HG03139 (cell line): ENCODE measurements around the gene VSNL1.

Experiments
- ATAC-seq: cut with Tn5 transposase; IDR thresholded peaks from one replicate; pipeline ENCODE4 v1.9.1; 2021; ENCODE audit not compliant: unreplicated experiment

Gene VSNL1

DNA sequence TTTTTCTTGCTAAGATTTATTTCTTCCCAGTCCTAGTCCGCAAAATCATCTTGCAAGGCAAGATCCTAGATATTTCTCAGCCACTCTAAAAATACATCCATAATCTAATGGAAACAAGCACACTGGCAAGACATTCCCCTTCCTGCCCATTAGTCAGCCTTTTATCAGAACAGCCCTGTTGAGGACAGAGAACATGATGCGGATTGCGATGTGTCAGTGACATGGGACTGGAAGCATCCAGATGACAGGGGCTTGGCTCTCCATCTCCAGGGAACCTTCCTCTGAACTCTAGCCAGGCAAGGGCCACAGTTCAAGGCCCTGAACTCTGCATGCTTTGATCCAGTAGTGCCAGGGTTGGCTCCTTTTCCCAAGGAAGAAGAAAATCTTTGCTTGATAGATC, 70.0 kb downstream of the VSNL1 start:
- ATAC-seq, result no peak

DNA sequence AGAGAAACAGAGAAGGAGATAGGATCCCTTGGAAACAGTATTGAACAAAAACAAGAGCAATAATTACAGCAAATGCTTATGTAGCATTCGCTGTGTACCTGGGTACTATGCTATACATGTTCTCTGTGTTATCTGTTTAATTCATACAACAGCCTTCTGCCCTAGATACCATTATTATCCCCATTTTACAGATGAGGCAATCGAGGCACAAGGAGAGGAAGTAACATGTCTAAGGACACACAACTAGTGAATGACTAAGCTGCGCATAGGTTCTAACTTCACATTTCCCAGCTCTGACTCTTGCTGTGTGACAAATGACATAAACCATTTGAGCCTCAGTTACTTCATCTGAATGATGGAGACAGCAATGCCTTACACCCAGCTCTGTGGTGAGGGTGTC, 70.5 kb downstream of the VSNL1 start:
- no peak for ATAC-seq

DNA sequence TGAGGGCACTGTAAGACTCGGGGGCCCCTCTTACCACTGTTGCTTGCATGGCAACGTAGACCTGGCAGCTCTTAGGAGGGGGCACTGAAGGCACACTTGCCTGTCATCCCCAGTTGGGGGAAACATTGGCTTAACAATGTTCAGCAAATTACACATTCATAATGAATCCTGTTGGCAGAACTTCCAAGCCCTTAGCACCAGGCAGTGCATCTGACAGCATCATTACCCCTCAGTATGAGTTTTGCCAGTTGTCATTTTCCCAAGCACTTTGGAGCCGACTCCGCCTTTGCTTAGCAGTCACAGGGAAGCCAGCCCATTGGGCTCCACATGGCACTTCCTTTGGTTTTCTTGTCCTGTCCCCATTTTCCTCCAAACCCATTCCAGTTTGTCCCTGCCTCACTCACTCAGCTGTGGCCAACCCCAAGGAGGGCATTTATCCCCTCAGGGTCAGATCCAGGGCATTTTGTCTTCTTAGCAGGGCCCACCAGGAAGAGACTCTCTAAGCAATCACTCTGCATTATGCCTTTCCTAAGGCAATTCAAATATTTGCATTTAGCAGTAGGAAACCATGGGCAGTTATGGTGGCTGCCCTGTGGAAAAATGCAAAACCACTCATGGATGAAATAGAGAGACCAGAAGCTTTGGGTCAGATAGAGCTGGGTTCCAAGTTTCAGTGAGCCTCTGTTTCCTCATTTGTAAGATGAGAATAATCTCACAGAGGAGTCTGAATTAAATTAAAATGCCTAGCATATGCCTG, 73.9 kb downstream of the VSNL1 start:
- ATAC-seq, result no peak

DNA sequence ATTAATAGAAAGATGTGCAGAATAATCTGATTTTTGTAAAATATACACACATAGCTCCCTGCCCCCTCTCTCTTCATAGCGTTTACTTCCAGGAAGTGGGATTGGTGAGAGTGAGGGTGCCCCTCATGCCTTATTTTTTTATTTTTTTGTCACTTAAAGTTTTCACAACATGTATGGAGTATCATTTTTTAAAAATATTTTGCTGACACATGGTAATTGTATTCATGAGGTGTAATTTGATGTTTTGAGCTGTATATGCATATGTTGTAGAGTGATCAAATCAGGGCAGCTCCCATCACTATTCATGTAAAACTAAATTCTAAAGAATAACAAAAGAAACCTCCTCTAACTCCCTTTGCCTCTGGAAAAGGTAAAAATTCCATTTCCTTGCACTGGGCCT, 74.7 kb downstream of the VSNL1 start:
- no peak for ATAC-seq

DNA sequence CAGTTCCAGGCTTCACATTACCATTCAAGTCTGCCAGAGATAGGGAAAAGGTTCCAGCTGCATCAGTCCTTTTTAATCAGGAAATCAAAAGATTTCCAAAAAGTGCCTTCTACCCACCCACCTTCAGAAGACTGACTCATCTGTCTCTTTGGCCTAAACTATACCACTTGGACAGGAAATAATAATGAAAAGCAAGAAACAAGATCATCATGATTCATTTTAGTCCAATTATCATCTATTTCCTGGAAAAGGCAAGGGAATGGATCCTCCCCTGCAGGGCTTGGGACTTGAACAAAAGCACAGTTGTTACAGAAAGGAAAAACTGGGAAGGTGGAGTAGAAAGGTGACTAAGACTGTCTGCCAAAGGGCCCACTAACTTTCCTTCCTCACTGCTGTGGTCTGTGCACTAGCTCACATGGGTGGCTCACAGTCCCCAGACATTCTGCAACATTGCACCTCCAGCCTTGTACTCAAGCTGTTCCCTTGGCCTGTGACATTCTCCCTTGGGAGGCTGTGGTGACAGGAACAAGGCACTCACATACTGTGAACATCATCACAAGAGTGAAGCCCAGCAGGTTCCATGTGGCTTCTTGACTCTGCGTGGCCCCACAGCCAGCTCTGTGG, 75.3 kb downstream of the VSNL1 start:
- ATAC-seq, result no peak

DNA sequence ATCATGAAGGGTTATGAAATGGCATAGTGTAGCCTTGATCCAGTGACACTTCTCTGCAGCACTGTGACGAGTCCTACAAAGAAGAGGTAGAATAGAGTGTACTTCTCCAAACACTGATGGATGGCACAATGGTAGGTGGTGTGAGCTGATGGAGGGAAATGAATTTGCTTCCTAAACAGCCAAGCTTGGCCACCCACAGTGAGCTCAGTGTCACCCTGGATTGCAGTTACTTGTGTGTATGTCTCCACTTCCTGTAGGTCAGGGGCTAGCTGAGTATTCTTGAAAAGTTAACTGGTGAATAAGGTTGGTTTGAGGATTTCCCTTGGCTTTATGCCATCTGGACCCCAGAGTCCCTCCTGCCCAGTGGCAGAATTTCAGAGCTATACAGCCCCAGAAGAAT, 75.9 kb downstream of the VSNL1 start:
- ATAC-seq, result no peak

DNA sequence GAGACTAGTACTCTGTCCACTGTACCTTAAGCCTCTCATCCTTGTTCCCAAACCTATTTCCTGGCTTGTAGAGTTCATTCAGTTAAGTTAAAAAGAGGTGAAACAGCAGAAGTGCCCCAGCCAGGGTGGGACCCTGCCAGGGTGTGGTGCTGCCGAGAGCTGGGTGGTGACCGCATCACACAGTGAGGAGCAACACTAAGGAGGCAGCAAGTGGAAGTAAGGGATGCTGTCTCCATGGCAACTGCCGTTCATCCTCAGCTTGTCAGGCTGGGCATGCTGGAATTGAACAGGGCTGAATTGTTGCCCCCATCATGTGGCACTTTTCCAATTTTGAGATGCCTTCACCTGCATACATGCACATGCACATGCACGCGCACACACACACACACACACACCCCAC, 77.0 kb downstream of the VSNL1 start:
- no peak for ATAC-seq

DNA sequence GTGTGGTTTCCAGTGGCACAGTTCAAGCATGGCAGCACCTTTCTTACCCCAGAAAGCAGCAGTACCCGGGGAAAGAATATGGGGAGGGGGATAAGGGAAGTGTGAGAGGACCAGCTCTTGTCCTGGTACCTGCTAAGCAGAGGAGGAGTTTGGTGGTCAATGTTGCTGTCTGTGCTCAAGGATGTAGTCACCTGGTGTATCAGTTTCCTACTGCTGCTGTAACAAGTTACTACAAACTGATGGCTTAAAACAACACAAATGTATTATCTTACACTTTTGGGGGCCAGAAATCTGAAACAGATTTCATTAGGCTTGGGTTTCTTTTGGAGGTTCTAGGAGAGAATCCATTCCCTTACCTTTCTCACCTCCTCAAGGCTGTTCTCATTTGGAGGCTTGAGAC, 77.5 kb downstream of the VSNL1 start:
- ATAC-seq, result no peak

DNA sequence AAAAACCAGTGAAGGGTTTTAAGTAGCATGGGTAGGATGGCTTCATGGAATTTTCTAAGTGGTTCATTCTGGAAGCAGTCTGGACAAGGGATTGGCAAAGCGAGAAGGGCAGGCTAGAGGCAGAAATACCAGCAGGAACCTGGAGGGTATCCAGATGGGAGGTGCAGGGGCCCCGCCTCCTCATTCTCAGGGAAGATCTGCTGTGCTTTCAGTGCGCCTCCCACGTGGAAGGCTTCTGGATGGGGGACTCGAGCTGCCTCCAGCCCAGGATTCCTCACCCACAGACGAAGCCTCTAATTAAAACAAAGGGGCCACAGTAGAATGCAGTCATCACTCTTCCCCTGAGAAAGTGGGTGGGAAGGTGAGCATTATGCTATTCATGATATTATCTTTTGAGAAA, 79.8 kb downstream of the VSNL1 start:
- no peak for ATAC-seq

DNA sequence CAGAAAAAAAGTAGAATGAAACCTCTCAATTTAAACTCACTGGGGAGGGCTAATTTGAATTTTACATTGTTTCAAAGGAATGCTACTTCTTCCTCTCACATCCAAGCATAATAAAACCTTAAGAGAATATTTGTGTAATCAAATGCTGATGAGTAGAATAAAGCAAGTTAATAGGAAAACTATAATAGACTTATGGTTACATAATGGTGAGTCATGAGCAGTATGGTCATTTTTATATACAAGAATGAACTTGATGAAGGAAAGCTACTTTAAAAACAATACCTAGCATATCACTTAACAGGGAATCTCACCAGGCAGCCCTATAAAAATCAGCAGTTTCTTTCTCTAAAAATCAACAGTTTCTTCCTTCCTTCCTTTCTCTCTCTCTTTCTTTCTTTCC, 80.3 kb downstream of the VSNL1 start:
- no peak for ATAC-seq

DNA sequence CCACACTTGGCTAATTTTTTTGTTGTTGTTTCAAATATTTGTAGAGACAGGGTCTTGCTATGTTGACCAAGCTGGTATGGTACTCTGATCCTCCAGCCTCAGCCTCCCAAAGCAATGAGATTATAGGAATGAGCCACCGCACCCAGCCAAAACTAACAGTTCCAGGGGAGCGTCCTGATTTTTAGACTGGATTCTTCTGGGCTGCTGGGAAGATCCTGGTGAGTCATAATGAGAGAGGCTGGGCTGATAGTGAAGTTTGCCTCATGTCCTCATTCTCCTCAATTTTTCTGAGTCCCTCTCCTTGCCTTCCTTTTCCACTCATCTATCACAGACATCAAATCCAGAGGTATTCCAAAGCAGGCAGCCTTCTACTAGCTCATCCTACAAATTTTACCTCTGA, 81.3 kb downstream of the VSNL1 start:
- no peak for ATAC-seq

DNA sequence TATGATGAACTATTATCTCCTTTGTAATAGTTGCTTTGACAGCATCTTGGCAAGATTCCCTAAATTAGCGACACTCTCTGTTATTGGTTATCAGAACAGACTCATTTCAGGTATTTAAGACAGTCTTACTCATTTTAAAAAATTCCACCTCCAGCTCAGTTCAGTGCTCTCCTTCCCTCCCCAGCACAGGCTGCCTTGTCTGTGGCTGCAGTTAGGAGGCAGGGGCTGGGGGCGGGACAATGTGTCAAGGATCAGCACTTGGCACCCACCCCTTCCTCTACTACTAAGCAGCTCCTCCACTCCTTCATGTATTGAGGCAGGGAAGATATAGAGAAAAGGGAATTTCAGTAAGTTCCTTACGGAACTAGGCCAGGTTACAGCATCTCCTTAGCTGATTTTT, 85.0 kb downstream of the VSNL1 start:
- no peak for ATAC-seq

DNA sequence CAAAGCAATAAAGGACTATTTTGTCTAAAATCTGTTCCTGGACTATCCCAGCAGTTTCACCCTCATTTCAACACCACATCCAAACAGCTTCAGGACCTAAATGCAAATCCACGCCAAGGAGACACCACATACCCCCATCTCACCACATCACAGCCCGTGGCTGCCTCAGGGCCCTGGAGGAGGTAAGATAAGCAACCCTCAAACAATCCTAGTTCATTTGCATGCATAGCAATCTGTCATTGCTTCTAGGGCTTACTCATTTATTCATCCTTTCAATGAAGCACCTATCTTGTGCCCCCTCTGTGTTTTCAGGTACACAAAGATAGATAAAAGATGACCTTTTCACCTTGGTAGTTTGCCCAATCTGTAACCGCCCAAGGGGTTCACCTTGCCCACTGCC, 86.5 kb downstream of the VSNL1 start:
- no peak for ATAC-seq

DNA sequence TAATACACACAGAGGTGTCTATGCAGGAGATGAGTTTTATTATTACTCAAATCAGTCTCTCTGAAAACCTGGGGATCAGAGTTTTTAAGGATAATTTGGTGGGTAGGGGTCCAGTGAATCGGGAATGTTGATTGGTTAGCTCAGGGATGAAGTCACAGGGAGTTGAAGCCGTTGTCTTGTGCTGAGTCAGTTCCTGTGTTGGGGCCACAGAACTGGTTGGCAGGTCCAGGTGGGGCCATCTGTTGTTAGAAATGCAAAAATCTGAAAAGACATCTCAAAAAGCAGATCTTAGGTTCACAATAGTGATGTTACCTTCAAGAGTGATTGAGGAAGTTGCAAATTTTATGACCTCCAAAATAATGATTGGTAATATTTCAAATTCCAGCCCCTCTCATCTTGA, 86.9 kb downstream of the VSNL1 start:
- ATAC-seq, result no peak

DNA sequence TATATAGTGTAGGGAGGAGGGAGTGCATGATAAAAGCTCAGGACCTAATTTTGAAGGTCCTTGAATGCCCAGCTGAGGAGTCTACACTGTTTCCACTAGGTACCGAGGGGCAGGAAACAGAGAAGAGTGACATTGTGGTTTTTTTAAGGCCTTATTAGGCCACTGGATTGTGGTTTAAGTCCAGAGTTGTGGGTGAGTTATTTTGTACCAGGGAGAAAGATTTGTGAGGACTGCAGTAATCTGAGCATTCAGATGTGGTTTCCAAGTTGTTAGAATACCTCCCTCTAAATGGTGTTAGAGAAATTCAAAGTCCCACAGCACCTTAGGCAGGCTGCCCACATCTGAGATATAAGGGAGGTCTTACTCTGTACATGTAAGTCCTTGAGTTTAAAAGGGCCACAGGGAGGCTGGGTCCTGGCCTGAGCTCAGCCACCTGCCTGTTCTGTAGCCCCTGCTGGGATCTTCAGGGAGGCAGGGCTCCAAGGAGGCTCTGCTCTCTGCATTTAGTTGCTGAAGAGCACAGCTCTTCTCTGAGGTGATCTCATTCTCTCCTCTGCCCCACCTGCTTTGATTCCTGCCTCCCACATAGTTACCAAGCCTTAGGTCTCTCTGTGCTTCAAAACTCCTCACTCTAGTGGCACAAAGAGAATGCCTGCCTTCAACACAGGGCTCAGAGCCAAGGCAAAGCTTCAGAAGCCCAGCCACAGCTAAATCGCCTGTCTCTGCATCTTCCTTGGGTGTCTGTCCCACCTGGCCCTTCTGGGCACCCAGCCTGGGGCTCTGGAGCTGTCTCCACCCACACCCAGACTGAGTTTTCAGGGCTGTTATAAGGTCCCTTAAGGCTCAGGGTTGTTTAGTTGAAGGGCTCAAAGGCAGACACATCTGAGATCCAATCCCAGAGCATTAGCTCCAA, 88.1 kb downstream of the VSNL1 start:
- ATAC-seq, result no peak

DNA sequence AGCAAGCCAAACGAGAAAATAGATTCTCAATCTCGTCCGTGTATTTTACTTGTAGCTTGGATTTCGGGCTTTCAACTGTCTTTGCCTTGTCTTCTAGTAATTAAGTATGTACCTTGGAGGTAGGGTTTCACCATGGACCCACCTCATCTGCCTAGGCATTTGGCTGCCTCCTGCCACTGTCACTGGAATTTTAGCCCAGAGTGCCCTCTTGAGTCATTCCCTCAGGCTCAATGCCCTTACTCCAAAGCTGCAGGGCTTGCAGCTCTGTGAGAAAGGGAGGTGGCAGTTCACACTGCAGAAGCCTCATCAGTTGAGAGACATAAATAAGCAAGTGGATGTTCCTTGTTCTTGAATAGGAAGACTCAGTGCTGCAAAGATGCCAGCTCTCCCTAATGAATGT, 89.6 kb downstream of the VSNL1 start:
- ATAC-seq, result no peak

DNA sequence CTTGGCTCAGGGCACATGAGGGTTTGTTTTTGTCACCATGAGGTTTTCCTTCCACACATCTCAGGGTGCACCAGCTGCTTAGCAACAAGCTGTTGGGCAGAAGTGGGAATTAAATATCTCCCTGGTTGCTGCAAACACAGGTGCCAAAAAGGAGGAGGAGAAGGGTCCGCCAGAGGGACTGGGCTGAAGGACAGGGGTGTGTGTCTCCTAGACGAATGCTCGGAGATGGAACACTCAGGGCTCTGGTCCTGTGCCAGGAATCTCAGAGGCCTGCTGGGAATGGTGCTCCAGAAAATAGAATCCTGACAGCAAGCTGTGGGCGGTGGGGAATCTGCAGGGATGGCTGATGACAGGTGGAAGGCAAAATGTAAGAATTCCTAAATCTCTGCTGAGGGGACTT, 94.5 kb downstream of the VSNL1 start:
- no peak for ATAC-seq

DNA sequence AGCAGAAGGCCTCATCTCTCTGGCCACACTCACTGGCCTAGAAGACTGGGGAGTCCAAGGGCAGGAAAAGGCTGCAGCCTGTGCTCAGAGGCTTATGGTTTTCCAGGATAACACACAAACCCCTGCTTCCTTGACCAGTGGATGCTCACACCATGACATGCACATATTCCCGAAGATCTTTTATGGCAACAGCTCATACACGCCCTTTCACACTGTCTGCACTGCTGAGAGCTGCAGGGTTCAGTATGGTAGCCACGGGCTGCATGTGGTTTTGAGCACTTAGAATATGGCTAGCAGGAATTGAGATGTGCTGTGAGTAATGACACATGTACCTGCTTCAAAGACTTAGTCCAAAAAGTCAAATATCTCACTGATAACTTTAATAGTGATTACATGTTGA, 95.8 kb downstream of the VSNL1 start:
- ATAC-seq, result no peak

DNA sequence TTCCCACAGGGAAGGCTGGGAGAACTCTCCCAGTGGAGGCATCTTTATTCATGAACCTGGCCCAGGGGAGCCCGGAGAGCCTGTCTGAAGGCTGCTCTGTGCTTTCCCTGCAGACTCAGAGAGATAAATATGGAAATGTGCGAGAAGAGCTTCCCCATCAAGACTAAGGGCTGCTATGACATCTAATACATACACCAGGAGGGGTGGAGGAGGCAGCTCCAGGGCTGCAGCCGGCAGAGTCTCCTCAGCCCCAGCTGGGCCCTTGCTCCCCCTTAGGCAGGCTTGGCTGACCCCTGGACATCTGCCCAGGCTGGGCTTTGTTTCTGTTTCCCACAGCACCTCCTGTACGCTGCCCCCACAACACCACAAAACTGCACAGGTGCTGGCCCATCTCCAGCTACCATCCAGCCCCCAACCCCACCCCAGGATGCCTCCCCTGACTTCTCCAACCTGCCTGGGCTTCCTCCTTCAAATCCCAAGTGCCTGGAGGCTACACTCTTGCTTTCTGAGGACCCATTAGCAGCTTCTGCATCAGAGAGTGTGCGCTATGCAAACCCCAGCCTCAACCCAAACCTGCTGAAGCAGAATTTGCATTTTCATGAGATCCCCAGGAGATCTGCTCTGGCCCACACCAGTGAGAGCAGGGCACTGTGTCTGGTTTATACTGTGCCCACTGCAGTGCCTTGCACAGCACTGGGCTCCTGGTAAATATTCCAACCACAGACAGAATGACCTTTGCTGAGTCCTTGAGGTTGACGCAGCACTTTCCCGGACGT, 96.8 kb downstream of the VSNL1 start:
- ATAC-seq, result no peak

DNA sequence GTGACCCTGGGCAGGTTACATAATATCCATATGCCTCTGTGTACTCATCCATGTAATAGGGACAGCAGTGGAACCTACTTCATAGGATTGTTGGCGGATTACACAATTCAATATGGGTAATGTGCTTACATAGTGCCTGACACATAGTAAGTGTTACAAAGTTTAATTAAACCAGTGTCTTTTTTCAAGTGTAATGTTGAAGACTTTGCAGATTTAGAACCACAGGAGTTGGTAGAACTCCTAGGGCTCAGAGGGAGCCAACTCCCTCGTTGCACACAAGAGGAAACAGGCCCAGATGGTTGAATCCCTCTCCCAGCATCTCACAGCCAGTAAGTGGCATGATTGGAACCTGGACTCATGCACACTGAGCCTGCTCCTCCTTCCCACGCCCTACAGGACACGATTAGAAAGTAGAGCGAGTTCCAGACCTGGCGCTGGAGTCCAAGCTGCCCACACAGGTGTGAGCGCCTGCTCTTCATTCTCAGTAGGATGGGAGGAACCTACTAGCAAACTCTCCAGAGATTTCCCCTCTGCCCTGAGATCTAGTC, 97.8 kb downstream of the VSNL1 start:
- ATAC-seq, result no peak

DNA sequence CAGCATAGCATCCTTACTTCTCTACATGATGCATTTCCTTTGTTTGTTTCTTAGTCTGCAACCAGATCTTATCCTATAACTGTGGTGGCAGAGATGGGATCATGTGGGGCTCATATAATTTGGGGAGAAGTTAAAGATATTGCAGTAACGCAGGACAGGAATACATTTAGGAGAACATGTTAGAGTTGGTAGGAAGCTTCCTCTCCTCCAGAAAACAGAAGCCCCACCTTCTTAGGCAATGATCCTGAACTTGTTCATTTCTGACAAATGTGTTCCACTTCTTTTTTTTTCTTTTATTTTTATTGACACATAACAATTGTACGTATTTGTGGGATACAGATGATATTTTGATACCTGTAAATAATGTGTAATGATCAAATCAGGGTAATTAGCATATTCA, 99.9 kb downstream of the VSNL1 start:
- no peak for ATAC-seq
